GM12891 (cell line): Measurements from ENCODE around the gene DEFB119.

Experiments used
- POLR2A ChIP-seq: IDR thresholded peaks from 2 replicates; pipeline ENCODE4 v1.6.1; 2011; ENCODE audit warnings: low read depth, low read length, control low read depth
- POLR2AphosphoS5 ChIP-seq: IDR thresholded peaks from 2 replicates; pipeline ENCODE4 v1.6.1; 2011; ENCODE audit warnings: low read depth, low read length, control low read depth
- POU2F2 ChIP-seq: IDR thresholded peaks from 2 replicates; pipeline ENCODE4 v1.6.1; 2011; ENCODE audit warnings: low read depth, mild to moderate bottlenecking, control low read depth, low read length, moderate library complexity
- TAF1 ChIP-seq: IDR thresholded peaks from 2 replicates; pipeline ENCODE4 v1.6.1; 2011; ENCODE audit warnings: low read depth, low read length, control low read depth

GRCh38 chr20:31414381-31414780 is 24.0 kb upstream of the DEFB119 start:
- TF ChIP-seq POLR2AphosphoS5: no peak
- no peak for TF ChIP-seq TAF1
- no peak for TF ChIP-seq POLR2A
- TF ChIP-seq POU2F2: no peak
